CD4-positive, alpha-beta T cell (primary cell): ENCODE measurements around the gene NDE1. TPM values are rescaled to one million over a fixed set of nuclear protein-coding genes. Genes with fewer than 3 reads are reported as not detected.

Experiments
- ATAC-seq: fragments of 200-7000 bp; cut with Tn5 transposase; one replicate; pipeline ENCODE4 v1.10.0; 2022; ENCODE audit warnings: mild to moderate bottlenecking; ENCODE audit not compliant: poor library complexity
- CTCF ChIA-PET: fragments of 350-600 bp; sonication (Branson Sonifier 250); formaldehyde crosslinking; loops from one replicate; lab custom pipeline; 2021; ENCODE audit warnings: antibody characterized with exemption, inconsistent platforms; lab: Charles Lee
- POLR2A ChIA-PET: fragments of 350-600 bp; sonication (Branson Sonifier 250); formaldehyde crosslinking; loops from one replicate; lab custom pipeline; 2021; ENCODE audit warnings: antibody characterized with exemption, inconsistent platforms; lab: Charles Lee
- DNase-seq, 14 experiments: peaks; one replicate each; pipeline ENCODE4 v3.0.0-alpha.2; 2013 to 2020; ENCODE audit warnings: mixed read lengths in 2 of 14
- H3K27ac ChIP-seq, 2 donors: one replicate each; pipeline versions ENCODE4 v1.5.1 to v1.7.0; 2013; ENCODE audit warnings: low read length in 2 of 2, low read depth in 1 of 2, mild to moderate bottlenecking in 1 of 2
- H3K27me3 ChIP-seq, 2 experiments: 1 replicate in 1 of 2; 2 replicates in 1 of 2; pipeline versions ENCODE4 v1.6.1 to v1.7.0; 2013; ENCODE audit warnings: low read length in 2 of 2, control low read depth in 1 of 2, mild to moderate bottlenecking in 1 of 2, moderate library complexity in 1 of 2; ENCODE audit not compliant: insufficient read depth in 2 of 2, control insufficient read depth in 1 of 2
- H3K36me3 ChIP-seq: one replicate; pipeline ENCODE4 v1.6.1; 2013; ENCODE audit warnings: low read length, control low read depth; ENCODE audit not compliant: insufficient read depth
- H3K4me1 ChIP-seq: one replicate; pipeline ENCODE4 v1.6.1; 2013; ENCODE audit warnings: low read length, control low read depth; ENCODE audit not compliant: insufficient read depth
- H3K4me3 ChIP-seq: one replicate; pipeline ENCODE4 v1.5.1; 2013; ENCODE audit warnings: mild to moderate bottlenecking, low read length, moderate library complexity
- H3K9me3 ChIP-seq, 2 experiments: 1 replicate in 1 of 2; 2 replicates in 1 of 2; pipeline versions ENCODE4 v1.6.1 to v1.7.0; 2013; ENCODE audit warnings: low read length in 2 of 2, mild to moderate bottlenecking in 2 of 2, control low read depth in 1 of 2, moderate library complexity in 1 of 2; ENCODE audit not compliant: control insufficient read depth in 1 of 2, insufficient read depth in 1 of 2
- H3K27ac Mint-ChIP-seq: one replicate; pipeline ENCODE4 v1.8.0; 2020; ENCODE audit warnings: mixed read lengths
- H3K27me3 Mint-ChIP-seq: one replicate; pipeline ENCODE4 v1.8.0; 2021; ENCODE audit warnings: mixed read lengths
- H3K36me3 Mint-ChIP-seq: one replicate; pipeline ENCODE4 v1.8.0; 2021; ENCODE audit warnings: low read depth, mixed read lengths
- H3K4me1 Mint-ChIP-seq: one replicate; pipeline ENCODE4 v1.8.0; 2021; ENCODE audit warnings: low read depth, mixed read lengths
- H3K4me3 Mint-ChIP-seq: one replicate; pipeline ENCODE4 v1.8.0; 2020; ENCODE audit warnings: mild to moderate bottlenecking, mixed read lengths
- H3K9me3 Mint-ChIP-seq: one replicate; pipeline ENCODE4 v1.8.0; 2020; ENCODE audit warnings: mixed read lengths
- intact Hi-C, 2 experiments: fragments of 100-400 bp; cut with DNase I in 1 of 2; cut with micrococcal nuclease in 1 of 2; formaldehyde crosslinking; loops; one replicate each; pipeline versions ENCODE4 v1.15.1 to v1.9.0; 2023 to 2025; cut with DNase I, micrococcal nuclease
- total RNA-seq, 174 experiments: library from RNA in 2 of 174; stranded (reverse) in 2 of 174; gene quantifications; one replicate each; pipeline ENCODE4 v1.2.3 and lab custom pipeline; 2021 to 2026
- TF ChIP-seq, protein P1 (sequence below): fragments of 200-600 bp; IDR thresholded peaks from one replicate; pipeline ENCODE4 v1.8.0; 2022; ENCODE audit warnings: antibody characterized with exemption, mild to moderate bottlenecking

NDE1 gene
- total RNA-seq, 2 experiments from 2014 or later, result 96.6 to 106 TPM

DNA sequence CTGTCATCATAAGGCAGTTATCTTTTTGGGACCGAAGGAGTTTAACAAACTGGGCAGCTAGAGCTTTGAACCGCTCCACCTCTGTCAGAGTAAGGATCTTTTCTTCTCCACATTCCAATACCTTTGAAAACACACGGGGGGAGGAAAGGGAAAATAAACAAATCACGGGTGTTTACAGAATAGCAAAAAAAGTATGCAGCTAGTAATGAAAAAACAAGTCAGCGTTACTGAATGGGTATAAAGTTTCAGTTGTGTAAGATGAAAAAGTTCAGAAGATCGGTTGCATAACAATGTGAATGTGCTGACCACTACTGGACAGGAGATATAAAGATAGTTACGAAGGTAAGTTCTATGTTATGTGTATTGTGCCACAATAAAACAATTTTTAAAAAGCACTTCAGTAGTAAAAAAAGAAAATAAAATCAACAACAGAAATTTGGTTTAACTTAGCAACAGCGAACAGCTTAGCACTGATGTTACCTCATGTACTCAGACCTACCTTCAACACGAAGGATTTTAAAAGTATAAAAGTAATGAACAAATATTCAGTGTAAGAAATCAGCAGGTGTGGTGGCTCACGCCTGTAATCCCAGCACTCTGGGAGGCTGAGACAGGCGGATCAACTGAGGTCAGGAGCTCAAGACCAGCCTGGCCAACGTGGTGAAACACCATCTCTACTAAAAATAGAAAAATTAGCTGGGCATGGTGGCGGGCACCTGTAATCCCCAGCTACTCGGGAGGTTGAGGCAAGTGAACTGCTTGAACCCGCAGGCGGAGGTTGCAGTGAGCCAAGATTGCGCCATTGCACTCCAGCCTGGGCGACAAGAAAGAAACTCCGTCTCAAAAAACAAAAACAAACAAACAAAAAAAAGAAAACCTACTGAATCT is 41.4 kb upstream of the NDE1 start:
- H3K27ac ChIP-seq, result no peak overlapping the region
- H3K27me3 ChIP-seq, result no peaks in the 10 kb centered on the region
- H3K36me3 Mint-ChIP-seq, result peaks cover 98% of the 10 kb centered on the region
- ChIA-PET CTCF (interaction anchor here (0.7 kb wide), 1 partner anchor 34 kb away, joined by 5 read pairs; the partner anchor contains the start of gene MARF1), POLR2A (no interaction called here)
- intact Hi-C loops, result no loop called here
- no peak overlapping the region for H3K27ac Mint-ChIP-seq
- no peaks in the 10 kb centered on the region for H3K9me3 Mint-ChIP-seq
- H3K4me1 ChIP-seq, result no peaks in the 10 kb centered on the region
- no peaks in the 10 kb centered on the region for H3K27me3 Mint-ChIP-seq
- TF ChIP-seq, protein P1, sequence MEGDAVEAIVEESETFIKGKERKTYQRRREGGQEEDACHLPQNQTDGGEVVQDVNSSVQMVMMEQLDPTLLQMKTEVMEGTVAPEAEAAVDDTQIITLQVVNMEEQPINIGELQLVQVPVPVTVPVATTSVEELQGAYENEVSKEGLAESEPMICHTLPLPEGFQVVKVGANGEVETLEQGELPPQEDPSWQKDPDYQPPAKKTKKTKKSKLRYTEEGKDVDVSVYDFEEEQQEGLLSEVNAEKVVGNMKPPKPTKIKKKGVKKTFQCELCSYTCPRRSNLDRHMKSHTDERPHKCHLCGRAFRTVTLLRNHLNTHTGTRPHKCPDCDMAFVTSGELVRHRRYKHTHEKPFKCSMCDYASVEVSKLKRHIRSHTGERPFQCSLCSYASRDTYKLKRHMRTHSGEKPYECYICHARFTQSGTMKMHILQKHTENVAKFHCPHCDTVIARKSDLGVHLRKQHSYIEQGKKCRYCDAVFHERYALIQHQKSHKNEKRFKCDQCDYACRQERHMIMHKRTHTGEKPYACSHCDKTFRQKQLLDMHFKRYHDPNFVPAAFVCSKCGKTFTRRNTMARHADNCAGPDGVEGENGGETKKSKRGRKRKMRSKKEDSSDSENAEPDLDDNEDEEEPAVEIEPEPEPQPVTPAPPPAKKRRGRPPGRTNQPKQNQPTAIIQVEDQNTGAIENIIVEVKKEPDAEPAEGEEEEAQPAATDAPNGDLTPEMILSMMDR, result no peak
- DNase-seq (no peak), ATAC-seq (no peak)
- peaks cover 95% of the 10 kb centered on the region for H3K36me3 ChIP-seq
- no peak overlapping the region for H3K4me3 Mint-ChIP-seq
- peaks cover 8% of the 10 kb centered on the region for H3K4me1 Mint-ChIP-seq
- H3K4me3 ChIP-seq, result no peak overlapping the region
- H3K9me3 ChIP-seq, result no peaks in the 10 kb centered on the region

DNA sequence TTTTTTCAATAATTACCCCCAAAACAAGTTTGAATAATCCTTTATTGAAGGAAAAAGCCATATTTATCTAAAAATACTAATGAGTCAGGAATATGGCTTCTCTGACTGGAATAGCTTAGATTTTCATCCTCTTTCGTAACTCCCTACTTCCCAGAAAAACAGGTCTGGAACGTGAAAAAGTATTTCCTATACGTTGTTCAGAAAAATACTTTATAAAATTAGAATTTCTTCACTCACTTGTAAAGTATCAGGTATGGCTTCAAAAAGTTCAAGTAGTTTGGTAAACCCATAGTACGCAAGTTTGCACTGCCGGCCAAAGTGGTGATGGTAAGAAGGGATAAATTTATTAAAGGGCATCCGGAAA is 40.8 kb upstream of the NDE1 start:
- H3K27ac ChIP-seq, result no peak overlapping the region
- DNase-seq (no peak), ATAC-seq (no peak)
- H3K4me1 ChIP-seq, result no peaks in the 10 kb centered on the region
- intact Hi-C loops, result no loop called here
- H3K36me3 ChIP-seq, result peaks cover 93% of the 10 kb centered on the region
- H3K9me3 ChIP-seq, result no peaks in the 10 kb centered on the region
- H3K4me3 Mint-ChIP-seq, result no peak overlapping the region
- no peaks in the 10 kb centered on the region for H3K9me3 Mint-ChIP-seq
- H3K4me3 ChIP-seq, result no peak overlapping the region
- H3K4me1 Mint-ChIP-seq, result peaks cover 8% of the 10 kb centered on the region
- H3K36me3 Mint-ChIP-seq, result peaks cover 98% of the 10 kb centered on the region
- no peak overlapping the region for H3K27ac Mint-ChIP-seq
- no peaks in the 10 kb centered on the region for H3K27me3 ChIP-seq
- TF ChIP-seq, protein P1, result no peak
- ChIA-PET CTCF (interaction anchor here (0.7 kb wide), 1 partner anchor 33 kb away, joined by 5 read pairs; the partner anchor contains the start of gene MARF1), POLR2A (no interaction called here)
- no peaks in the 10 kb centered on the region for H3K27me3 Mint-ChIP-seq

DNA sequence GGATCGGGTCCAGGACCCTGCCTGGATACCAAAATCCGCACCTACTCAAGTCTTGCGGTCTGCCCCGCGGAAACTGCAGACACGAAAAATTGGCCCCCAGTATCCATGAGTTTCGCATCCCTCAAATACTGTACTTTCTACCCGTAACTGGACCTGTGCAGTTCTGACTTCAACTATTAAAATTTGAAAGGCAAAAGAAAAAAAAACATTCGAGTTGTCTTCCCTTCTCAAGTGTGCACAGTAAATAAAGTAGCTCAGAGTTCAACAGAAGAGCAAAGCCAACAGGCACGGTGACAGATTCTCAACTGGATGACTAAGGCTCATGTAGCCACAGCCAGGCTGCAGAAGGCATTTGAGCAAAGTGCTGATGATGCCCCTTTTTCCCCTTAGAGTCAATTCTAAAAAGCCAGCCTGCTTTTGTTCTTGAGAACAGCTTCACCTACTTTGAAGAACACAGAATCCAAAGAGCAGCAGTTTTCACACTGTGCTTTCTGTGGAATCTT is 39.6 kb upstream of the NDE1 start:
- peaks cover 8% of the 10 kb centered on the region for H3K4me1 Mint-ChIP-seq
- H3K27me3 Mint-ChIP-seq, result no peaks in the 10 kb centered on the region
- Histone ChIP-seq H3K4me3 (no peak overlapping the region), H3K27ac (no peak overlapping the region), H3K9me3 (no peaks in the 10 kb centered on the region), H3K4me1 (no peaks in the 10 kb centered on the region), H3K27me3 (no peaks in the 10 kb centered on the region), H3K36me3 (peaks cover 91% of the 10 kb centered on the region)
- DNase-seq (no peak), ATAC-seq (no peak)
- POLR2A ChIA-PET, result interaction anchor here (0.6 kb wide), 1 partner anchor 20 kb away, joined by 3 read pairs; no protein-coding TSS in a partner anchor
- intact Hi-C loops, result no loop called here
- no peak overlapping the region for H3K27ac Mint-ChIP-seq
- TF ChIP-seq, protein P1, result no peak
- CTCF ChIA-PET, result interaction anchor here (0.8 kb wide), 1 partner anchor 71 kb away, joined by 3 read pairs; no protein-coding TSS in a partner anchor
- no peak overlapping the region for H3K4me3 Mint-ChIP-seq
- peaks cover 95% of the 10 kb centered on the region for H3K36me3 Mint-ChIP-seq
- H3K9me3 Mint-ChIP-seq, result no peaks in the 10 kb centered on the region
